ENCODE data around the gene LSM3.

Gene LSM3

GRCh38 chr3:14200276-14200675 is 21.7 kb downstream of the LSM3 start:
- Histone ChIP-seq H3K27ac (no peak overlapping the region), H3K9me3 (no peaks in the 10 kb centered on the region), H3K27me3 (no peaks in the 10 kb centered on the region), H3K4me3 (no peak overlapping the region), H3K36me3 (peaks cover 9 to 20% (median 15%) of the 10 kb centered on the region in 3 donors), H3K4me1 (peaks cover 0 to 35% (median 23%) of the 10 kb centered on the region in 4 donors)
- TF ChIP-seq CTCF (IDR thresholded peaks at IDR 0.05): no peak
- intact Hi-C loops (cut with DNase I; ENCODE audit: low total_unique reads): loop anchor here (5.0 to 10.0 kb wide), 2 partner anchors 65 to 267 kb away; no protein-coding TSS in a partner anchor
- no peak for DNase-seq

- no peak overlapping the region for H3K4me3 ChIP-seq
- peaks cover 9 to 20% (median 15%) of the 10 kb centered on the region in 3 donors for H3K36me3 ChIP-seq
- H3K27ac ChIP-seq: no peak overlapping the region
- H3K4me1 ChIP-seq: peaks cover 0 to 37% (median 23%) of the 10 kb centered on the region in 4 donors
- no peak for TF ChIP-seq CTCF (IDR thresholded peaks at IDR 0.05)
- intact Hi-C loops (cut with DNase I; ENCODE audit: low total_unique reads): loop anchor here (5.0 to 10.0 kb wide), 2 partner anchors 64 to 266 kb away; no protein-coding TSS in a partner anchor
- H3K27me3 ChIP-seq: no peaks in the 10 kb centered on the region
- no peaks in the 10 kb centered on the region for H3K9me3 ChIP-seq
- DNase-seq: no peak
These were observed 22.2 kb downstream of the LSM3 start for GRCh38 chr3:14200841-14201240.

GRCh38 chr3:14201940-14202684 is 23.5 kb downstream of the LSM3 start:
- H3K4me3 ChIP-seq: no peak overlapping the region
- no peak for TF ChIP-seq CTCF (IDR thresholded peaks at IDR 0.05)
- H3K4me1 ChIP-seq: peaks cover 0 to 29% (median 16%) of the 10 kb centered on the region in 4 donors
- H3K9me3 ChIP-seq: no peaks in the 10 kb centered on the region
- intact Hi-C loops (cut with DNase I; ENCODE audit: low total_unique reads): loop anchor here (5.0 to 10.0 kb wide), 2 partner anchors 63 to 265 kb away; no protein-coding TSS in a partner anchor
- H3K36me3 ChIP-seq: peaks cover 9 to 20% (median 15%) of the 10 kb centered on the region in 3 donors
- DNase-seq: no peak
- H3K27ac ChIP-seq: no peak overlapping the region
- no peaks in the 10 kb centered on the region for H3K27me3 ChIP-seq

GRCh38 chr3:14202874-14203520 is 24.4 kb downstream of the LSM3 start:
- TF ChIP-seq CTCF (IDR thresholded peaks at IDR 0.05): no peak
- Histone ChIP-seq H3K27me3 (no peaks in the 10 kb centered on the region), H3K4me1 (peaks cover 0 to 23% (median 14%) of the 10 kb centered on the region in 4 donors), H3K4me3 (no peak overlapping the region), H3K27ac (no peak overlapping the region), H3K9me3 (no peaks in the 10 kb centered on the region), H3K36me3 (peaks cover 9 to 19% (median 15%) of the 10 kb centered on the region in 3 donors)
- no peak for DNase-seq
- intact Hi-C loops (cut with DNase I; ENCODE audit: low total_unique reads): loop anchor here (5.0 to 10.0 kb wide), 2 partner anchors 62 to 264 kb away; no protein-coding TSS in a partner anchor

GRCh38 chr3:14203521-14204079 is 25.0 kb downstream of the LSM3 start:
- peaks cover 5 to 13% (median 12%) of the 10 kb centered on the region in 3 donors for H3K36me3 ChIP-seq
- H3K4me1 ChIP-seq: peaks cover 0 to 23% (median 14%) of the 10 kb centered on the region in 4 donors
- peak; percentile 78 to 81 for TF ChIP-seq CTCF (IDR thresholded peaks at IDR 0.05)
- no peak overlapping the region for H3K27ac ChIP-seq
- no peak overlapping the region for H3K4me3 ChIP-seq
- DNase-seq: peak; percentile 51 to 77
- no peaks in the 10 kb centered on the region for H3K27me3 ChIP-seq
- intact Hi-C loops (cut with DNase I; ENCODE audit: low total_unique reads): loop anchor here (5.0 to 10.0 kb wide), 2 partner anchors 61 to 264 kb away; no protein-coding TSS in a partner anchor
- no peaks in the 10 kb centered on the region for H3K9me3 ChIP-seq
